HG02763 (cell line): ENCODE data around the gene OR1D5.
"Not testable (repeated sequence)": the region's sequence is repeated elsewhere in the genome, so short reads cannot be mapped to it uniquely, and the experiment has no call there.

Experiments
- ATAC-seq: cut with Tn5 transposase; IDR thresholded peaks from one replicate; pipeline ENCODE4 v1.9.1; 2021; ENCODE audit warnings: mild to moderate bottlenecking, moderate library complexity; ENCODE audit not compliant: unreplicated experiment

The OR1D5 gene

DNA sequence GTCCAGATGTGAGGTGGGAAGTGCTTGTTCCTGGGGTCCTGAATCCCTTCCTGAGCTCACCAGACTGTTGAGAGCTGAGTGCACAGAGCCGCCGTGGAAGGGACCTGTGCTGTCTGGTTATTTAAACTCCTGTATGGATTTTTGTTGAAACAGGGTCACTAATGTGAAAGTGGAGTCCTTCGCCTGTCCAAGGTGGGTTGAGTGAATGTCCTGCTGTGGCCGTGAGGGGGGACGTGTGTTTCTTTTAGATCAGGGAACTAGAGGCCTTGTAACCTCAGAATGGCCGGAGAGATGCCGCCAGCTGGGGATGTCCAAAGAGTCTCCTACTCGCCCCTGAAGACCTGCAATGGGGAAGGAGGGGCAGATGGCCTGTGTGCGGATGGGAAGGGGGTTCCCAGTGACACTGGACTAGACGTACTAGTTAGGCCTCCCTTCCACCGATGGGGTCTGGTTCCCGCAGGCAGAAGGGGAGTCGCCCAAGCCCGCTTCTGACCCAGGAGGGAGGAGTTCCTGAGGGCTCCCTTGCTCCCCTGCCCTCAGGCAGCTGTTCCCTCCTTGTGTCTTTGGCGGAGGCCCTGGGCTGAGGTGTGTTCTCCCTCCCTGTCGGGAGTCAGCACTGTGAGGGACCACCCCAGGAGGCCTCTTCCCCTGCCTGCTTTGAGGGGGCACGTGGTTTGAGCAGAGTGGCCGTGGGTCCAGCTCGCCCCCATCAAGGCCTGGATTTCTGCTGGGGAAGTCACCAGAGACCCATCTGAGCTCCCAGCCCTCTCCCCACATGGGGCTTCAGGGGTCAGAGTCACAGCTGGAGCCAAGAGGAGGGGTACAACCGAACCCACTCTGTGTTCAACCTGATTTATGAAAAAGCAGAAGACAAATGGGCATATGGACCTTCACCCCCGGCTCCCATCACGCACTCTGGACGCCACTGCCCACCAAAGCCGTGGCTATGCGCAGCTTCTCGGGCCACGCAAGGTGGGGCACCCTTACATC is 30.9 kb downstream of the OR1D5 start:
- no peak for ATAC-seq

DNA sequence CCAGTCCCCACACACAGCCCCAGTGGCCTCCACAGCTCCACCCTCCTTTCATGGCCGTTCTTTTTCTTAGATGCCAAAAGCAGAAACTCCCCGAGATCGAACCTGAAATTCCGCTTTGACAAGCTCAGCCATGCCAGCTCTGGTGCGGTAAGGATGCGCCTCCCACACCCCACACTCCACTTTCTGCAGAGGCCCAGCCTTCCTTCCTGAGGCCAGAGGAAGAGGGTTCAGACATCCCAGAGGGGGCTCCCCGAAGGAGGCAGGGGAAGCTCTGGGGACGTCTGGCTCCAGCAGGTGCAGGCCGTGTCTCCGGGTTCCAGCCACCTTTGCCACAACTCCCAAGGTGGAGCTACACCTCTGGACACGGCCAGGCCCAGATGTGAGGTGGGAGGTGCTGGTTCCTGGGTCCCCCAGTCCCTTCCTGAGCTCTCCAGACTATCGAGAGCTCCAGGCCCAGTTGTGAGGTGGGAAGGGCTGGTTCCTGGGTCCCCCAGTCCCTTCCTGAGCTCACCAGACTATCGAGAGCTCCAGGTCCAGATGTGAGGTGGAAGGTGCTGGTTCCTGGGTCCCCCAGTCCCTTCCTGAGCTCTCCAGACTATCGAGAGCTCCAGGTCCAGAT is 32.4 kb downstream of the OR1D5 start:
- ATAC-seq = not testable (repeated sequence)

DNA sequence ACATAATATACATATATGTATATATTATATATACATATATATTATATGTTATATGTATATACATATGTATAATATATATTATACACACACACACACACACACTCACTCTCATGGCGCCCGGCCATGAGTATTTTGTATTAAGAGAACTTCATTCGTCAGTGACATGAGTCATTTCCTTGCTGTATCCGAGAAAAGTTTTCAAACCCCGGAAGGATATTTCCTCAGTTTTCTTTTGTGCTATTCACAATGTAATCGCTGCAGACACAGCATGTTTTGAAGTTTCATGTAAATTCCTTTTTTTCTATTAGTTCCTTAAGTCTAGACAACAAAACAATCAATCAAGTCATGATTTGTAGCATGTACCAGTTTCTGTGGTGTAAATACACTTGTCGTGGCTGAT is 33.3 kb downstream of the OR1D5 start:
- no peak for ATAC-seq

DNA sequence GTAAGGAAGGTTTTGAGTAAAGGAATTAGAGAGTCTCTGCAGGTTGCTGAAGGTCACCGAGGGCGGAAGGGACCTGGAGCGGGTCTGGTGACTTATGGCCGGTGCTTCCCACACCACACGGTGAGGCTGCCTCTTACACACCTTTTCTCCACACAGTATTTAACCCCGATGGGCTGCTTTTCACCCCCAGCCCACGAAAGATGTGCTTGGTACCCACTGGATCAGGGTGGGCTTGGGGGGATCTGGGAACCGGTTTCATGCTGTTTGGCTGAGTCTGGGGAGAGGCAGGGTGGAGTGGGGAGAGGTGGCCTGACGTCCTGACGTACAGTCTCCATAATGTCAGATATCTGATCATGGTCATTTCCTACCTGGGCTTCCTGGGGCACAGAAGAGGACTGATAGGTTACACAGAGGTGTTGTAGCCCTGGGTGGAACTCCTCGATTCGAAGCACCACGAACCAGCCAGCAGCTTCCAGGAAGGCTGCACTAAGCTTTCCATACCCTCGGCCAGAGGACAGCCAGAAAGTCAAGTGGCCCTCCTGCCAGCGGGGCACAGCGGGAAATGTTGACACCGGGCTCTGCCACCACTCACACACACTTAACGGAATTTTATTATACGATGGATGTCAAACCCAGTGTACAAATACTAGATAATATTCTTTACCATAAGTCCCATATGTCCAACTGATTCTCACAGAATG is 34.0 kb downstream of the OR1D5 start:
- no peak for ATAC-seq

DNA sequence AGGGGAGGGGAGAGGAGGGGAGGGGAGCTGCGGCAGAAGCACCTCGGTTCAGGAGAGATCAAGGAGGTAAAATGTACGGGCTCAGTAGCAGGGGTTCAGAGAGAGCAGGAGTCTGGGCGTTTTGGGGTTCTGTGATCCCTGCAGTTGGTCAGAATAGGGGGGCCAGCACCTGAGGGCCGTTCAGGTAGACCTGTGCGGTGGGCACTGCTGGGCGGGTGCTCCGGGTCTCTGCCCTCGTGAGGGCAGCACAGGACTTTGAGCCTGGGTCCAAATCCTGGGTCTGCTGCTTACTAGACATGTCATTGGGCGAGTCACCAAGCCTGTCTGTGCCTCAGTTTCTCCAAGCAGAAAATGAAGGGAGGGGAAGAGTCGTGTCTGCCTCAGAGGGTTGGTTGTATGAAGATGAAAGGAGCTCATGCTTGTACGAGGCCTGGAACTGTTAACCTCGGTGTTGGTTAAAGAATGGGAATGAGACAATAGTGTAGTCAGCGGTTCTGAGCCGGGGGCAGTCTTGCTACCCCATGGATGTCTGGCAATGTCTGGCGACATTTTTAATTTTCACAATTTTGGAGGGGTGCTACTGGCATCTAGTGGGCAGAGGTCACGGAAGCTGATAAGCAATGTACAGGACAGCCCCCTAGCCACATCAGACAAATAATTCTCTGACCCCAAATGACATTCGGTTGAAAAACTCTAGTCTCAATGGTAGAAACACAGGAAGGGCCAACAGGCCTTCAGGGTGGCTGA is 35.4 kb downstream of the OR1D5 start:
- ATAC-seq = no peak

DNA sequence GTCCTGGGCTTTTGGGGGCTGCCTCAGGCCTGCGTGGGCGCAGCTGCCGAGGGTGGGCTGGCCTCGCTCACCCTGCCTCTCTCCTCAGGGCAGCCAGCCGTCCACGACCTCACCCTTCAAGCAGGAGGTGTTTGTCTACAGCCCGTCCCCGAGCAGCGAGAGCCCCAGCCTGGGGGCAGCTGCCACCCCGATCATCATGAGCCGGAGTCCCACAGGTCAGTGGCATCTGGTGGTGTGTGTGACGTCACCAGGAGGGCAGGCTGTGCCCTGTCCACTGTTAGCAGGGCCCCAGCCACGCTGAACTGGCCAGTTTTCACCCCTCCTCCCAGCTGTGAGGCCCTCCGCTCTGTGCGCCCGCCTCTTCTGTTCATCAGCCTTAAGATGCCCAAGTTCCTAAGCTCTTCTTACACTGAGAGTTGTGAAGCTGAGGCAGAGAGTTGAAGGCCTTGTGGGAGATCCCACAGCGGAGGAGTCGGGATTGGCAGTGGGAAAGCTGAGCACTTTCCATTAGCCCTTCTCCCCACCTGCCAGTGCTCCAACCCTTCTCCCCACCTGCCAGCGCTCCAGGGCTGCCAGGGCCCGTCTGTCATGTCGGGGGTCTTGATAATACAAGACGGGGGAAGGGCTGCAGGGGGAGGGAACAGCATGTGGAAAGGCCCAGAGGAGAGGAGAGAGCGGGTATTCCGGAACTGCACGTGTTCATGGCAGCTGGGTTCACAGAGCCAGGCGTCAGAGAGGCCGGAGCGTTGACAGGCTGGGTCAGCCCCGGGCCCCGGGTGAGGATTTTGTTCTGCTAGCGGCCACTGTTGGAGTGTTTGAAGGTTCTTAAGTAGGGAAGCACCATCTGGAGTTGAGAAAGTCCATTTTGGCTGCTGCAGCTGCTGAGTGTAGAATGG is 36.3 kb downstream of the OR1D5 start:
- ATAC-seq = no peak

DNA sequence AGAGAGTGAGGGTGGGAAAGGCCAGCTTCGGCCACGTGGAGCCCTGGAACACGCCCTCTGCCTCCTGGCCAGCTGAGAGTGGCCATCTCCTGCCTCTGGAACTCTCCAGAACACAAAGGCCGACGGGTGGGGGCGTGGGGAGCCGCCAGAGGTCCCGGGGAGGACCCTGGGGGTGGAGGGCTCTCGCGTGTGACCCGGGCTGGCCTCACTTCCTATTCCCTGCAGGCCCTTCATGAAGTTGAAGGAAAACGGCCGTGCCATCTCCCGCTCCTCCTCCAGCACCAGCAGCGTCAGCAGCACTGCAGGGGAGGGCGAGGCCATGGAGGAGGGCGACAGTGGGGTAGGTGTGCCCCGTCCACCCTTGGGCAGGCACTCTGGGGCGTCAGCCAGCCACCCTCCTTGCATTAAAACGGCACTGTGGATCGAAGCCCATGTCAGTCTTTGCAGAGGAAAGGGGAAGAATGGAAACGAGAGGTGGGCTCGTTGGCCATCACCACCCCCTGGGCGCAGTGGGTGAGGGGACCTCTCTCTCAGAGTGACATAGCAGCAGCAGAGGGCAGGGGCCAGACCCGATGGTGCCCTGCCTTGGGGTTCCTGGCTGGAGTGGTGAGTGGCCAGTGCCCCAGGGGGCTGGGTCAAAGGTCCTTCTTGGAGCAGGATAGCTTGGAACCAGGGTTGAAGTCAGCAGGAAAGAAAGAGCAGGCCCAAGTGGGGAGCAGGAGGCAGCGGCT is 37.1 kb downstream of the OR1D5 start:
- ATAC-seq = no peak

DNA sequence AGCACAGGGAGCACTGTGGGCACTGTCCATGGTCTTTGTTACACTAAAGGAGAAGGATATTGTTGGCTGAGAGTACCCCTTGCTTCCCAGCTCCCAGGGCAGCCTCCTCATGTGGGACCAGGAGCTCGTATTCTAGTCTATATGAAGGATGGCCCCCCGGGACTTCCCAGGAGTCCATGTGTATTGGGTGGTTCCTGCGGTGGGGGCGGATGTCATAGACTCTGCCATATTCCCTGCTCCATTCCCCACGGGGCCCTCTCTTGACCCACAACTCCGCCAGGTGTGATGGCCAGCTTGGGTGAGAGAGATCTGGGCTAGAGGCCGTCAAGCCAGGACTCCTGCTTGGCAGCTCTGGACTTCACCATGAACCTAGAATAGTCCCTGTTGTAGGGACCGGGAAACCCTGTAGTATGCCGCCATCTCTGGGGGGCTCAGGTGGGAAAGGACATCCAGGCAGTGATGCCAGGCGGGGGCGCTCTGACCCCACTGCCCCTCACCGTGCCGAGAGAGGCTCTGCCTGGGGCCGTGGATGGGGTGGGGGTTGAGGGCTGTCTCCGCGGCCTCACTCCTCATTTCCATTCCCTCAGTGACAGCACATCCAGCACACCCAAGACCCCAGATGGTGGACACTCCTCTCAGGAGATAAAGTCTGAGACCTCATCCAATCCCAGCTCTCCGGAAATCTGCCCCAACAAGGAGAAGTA is 37.8 kb downstream of the OR1D5 start:
- no peak for ATAC-seq

DNA sequence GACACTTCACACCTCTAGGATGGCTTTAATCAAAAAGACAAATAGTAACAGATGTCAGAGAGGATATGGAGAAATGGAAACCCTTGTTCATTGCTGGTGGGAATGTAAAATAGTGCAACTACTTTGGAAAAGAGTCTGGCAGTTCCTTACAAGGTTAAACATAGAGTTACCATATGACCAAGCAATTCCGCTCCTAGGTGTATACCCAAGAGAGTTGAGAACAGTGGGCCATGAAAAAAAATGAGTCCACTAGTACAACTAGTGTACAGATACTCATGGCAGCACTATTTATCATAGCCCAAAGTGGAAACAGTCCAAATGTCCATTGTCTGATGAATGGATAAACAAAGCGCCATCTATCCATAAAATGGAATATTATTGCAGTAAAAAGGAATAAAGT is 39.1 kb downstream of the OR1D5 start:
- no peak for ATAC-seq

DNA sequence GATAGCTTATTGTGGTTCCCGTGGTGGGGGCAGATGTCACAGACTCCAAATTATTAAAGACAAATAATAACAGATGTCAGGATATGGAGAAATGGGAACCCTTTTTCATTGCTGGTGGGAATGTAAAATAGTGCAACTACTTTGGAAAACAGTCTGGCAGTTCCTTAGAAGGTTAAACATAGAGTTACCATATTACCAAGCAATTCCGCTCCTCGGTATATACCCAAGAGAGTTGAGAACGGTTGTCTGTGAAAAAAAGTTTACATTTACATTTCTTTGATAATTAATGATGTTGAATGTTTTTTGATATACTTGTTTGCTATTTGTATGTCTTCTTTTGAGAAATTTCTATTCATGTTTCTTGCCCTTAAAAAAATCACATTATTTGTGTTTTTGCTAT is 41.2 kb downstream of the OR1D5 start:
- no peak for ATAC-seq

DNA sequence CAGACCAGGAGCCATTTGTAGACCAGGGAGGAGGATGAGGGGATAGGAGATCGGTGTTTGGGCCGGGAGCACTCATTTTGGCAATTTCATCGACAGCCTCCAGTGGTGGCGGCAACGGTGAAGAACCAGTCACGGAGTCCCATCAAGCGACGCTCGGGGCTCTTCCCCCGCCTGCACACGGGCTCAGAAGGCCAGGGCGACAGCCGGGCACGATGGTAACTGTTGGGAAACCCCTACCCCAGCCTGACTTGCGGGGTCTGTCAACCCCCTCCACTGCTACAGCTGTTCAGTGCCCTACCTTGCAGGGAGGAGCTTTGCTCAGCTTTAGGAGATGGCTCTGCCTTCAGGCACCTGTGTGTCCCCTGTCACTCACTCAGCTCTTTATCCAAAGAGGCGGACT is 43.0 kb downstream of the OR1D5 start:
- no peak for ATAC-seq

DNA sequence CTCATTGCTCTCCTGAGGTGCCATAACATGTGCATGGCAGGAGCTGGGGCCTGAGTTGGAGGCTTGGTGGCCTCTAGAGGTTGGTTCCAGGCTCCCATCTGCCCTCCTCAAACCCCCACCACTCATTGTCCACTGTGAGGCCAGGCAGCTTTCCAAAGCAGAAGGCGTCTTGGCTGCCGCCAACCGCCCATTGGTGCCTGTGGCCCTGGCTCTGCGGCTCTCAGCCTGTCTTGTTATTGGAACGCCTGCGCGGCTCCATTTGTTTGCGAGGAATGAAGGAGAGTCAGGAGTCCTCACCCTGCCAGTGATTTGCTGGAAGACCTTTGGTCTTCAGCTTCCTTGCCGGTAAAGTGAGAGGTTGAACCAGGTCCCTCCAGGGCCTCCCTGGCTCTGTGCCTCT is 43.6 kb downstream of the OR1D5 start:
- ATAC-seq = no peak

DNA sequence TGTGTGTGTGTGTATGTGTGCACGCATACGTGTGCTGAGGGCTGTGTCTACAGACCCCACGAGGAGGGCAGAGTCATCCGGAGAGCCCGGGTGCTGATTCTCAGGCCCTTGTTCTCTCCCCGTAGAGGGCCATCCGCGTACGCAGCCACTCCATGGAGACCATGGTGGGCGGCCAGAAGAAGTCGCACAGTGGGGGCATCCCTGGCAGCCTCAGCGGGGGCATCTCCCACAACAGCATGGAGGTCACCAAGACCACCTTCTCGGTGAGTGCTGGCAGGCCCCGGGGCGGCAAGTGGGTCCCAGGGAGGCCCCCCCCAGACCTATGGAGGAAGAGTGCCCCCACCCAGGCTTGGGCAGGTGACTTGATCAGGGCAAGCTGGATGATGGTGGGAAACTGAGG is 45.5 kb downstream of the OR1D5 start:
- ATAC-seq = no peak

DNA sequence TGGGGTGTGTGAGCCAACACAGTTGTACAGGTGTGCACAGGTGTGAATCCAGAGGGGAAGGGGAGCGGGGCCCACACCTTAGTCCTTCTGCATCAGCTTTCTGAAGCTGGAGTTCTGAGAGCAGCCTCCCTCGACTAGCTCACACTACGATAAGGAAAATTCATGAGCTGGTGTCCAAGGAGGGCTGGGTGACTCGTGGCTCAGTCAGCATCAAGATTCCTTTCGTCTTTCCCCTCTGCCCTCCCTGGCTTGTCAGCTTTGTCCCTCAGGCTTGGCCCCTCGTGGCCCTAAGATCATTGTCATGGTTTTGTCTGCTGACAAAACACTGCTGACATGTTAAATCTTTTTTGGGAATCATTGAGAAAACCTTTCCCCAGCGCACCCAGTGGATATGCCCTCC is 47.5 kb downstream of the OR1D5 start:
- no peak for ATAC-seq

DNA sequence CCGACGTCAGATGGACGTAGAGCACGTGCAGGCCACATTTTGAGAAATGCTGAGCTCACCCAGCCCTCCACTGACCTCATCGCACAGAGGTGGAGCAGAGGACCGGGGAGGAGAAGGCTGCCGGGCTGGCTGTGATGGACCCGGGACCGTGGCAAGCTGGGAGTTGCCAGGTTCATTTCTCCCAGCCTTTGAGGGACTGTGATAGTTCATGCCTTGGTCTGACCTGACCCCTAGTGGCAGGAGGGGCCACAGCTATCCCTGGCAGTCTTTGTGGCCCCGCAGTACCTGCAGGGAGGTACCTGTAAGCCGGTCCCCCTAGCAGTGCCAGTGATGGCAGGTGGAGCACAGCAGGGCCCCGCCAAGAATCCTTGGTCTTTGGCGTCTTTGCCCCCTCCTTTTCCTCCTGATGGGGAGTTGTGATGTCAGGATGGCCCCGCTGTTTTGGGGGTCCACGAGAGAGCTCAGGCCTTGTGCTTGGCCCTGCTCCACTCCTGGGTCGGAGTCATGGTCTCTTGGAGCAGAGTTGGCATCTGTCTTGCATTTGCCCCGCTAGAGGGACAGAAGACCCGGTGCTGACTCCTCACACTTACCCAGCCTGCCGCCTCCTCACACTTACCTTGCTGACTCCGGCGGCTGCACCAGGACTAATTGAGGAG is 50.4 kb downstream of the OR1D5 start:
- no peak for ATAC-seq
